Liver (tissue), 9 donors: ENCODE results near the gene RIC3. TPM values are rescaled to one million over a fixed set of nuclear protein-coding genes. Genes with fewer than 3 reads are reported as not detected.

ENCODE experiments used
- DNase-seq: peaks from one replicate; pipeline ENCODE4 v3.0.0-alpha.2; 2017; ENCODE audit warnings: low spot score
- H3K27ac ChIP-seq, 2 donors: one replicate each; pipeline ENCODE4 v1.7.0; 2013; ENCODE audit warnings: inconsistent platforms in 2 of 2, low read length in 2 of 2, control low read depth in 1 of 2, low read depth in 1 of 2, mild to moderate bottlenecking in 1 of 2
- H3K27me3 ChIP-seq, 4 donors: one replicate each; pipeline versions ENCODE4 v1.6.1 to v1.7.0; 2013; ENCODE audit warnings: low read length in 3 of 4, inconsistent platforms in 1 of 4, mild to moderate bottlenecking in 1 of 4, moderate library complexity in 1 of 4; ENCODE audit not compliant: control insufficient read depth in 4 of 4, insufficient read depth in 4 of 4
- H3K36me3 ChIP-seq, 4 donors: one replicate each; pipeline versions ENCODE4 v1.6.1 to v1.7.0; 2013; ENCODE audit warnings: low read length in 3 of 4, mild to moderate bottlenecking in 3 of 4, low read depth in 1 of 4, moderate library complexity in 1 of 4; ENCODE audit not compliant: control insufficient read depth in 4 of 4, insufficient read depth in 3 of 4
- H3K4me1 ChIP-seq, 4 donors: one replicate each; pipeline versions ENCODE4 v1.6.1 to v1.7.0; 2013; ENCODE audit warnings: low read length in 3 of 4, mild to moderate bottlenecking in 3 of 4, moderate library complexity in 1 of 4; ENCODE audit not compliant: control insufficient read depth in 4 of 4, insufficient read depth in 4 of 4
- H3K4me3 ChIP-seq, 3 donors: one replicate each; pipeline versions ENCODE4 v1.6.1 to v1.7.0; 2013; ENCODE audit warnings: low read length in 3 of 3, control low read depth in 1 of 3, low read depth in 1 of 3, mild to moderate bottlenecking in 1 of 3
- H3K9ac ChIP-seq, 2 donors: one replicate each; pipeline ENCODE4 v1.7.0; 2013; ENCODE audit warnings: low read length in 2 of 2, mild to moderate bottlenecking in 2 of 2, moderate library complexity in 2 of 2, control low read depth in 1 of 2, low read depth in 1 of 2
- H3K9me3 ChIP-seq, 4 donors: one replicate each; pipeline versions ENCODE4 v1.6.1 to v1.7.0; 2013; ENCODE audit warnings: low read length in 3 of 4; ENCODE audit not compliant: control insufficient read depth in 4 of 4
- EGR1 ChIP-seq, 2 donors: IDR thresholded peaks; 2 replicates each; pipeline ENCODE4 v1.6.1; 2016 to 2018; ENCODE audit warnings: antibody characterized with exemption in 2 of 2, low read depth in 2 of 2
- FOXA1 ChIP-seq: IDR thresholded peaks from 2 replicates; pipeline ENCODE4 v1.6.1; 2016; ENCODE audit warnings: antibody characterized with exemption
- FOXA2 ChIP-seq: IDR thresholded peaks from 2 replicates; pipeline ENCODE4 v1.6.1; 2016; ENCODE audit warnings: antibody characterized with exemption
- GABPA ChIP-seq, 2 donors: IDR thresholded peaks in 1 of 2; conservative IDR thresholded peaks in 1 of 2; 2 replicates each; pipeline ENCODE4 v1.6.1; 2016; ENCODE audit warnings: antibody characterized with exemption in 2 of 2, mild to moderate bottlenecking in 1 of 2, moderate library complexity in 1 of 2
- HNF4A ChIP-seq, 2 donors: conservative IDR thresholded peaks; 2 replicates each; pipeline ENCODE4 v1.6.1; 2016; ENCODE audit warnings: antibody characterized with exemption in 2 of 2, mild to moderate bottlenecking in 2 of 2
- HNF4G ChIP-seq: IDR thresholded peaks from 2 replicates; pipeline ENCODE4 v1.6.1; 2016; ENCODE audit warnings: antibody characterized with exemption
- JUND ChIP-seq, 2 donors: IDR thresholded peaks; 2 replicates each; pipeline ENCODE4 v1.6.1; 2016; ENCODE audit warnings: antibody characterized with exemption in 2 of 2
- MAX ChIP-seq: IDR thresholded peaks from 2 replicates; pipeline ENCODE4 v1.6.1; 2016; ENCODE audit warnings: antibody characterized with exemption
- RAD21 ChIP-seq, 2 donors: IDR thresholded peaks; 2 replicates each; pipeline ENCODE4 v1.6.1; 2016; ENCODE audit warnings: antibody characterized with exemption in 2 of 2, mild to moderate bottlenecking in 2 of 2
- RXRA ChIP-seq, 2 donors: IDR thresholded peaks; 2 replicates each; pipeline ENCODE4 v1.6.1; 2017 to 2018; ENCODE audit warnings: antibody characterized with exemption in 2 of 2, mild to moderate bottlenecking in 1 of 2
- SP1 ChIP-seq: IDR thresholded peaks from 2 replicates; pipeline ENCODE4 v1.6.1; 2018; ENCODE audit warnings: antibody characterized with exemption, mild to moderate bottlenecking
- TAF1 ChIP-seq: conservative IDR thresholded peaks from 2 replicates; pipeline ENCODE4 v1.6.1; 2016; ENCODE audit warnings: antibody characterized with exemption, mild to moderate bottlenecking
- YY1 ChIP-seq: IDR thresholded peaks from 2 replicates; pipeline ENCODE4 v1.6.1; 2016; ENCODE audit warnings: antibody characterized with exemption, mild to moderate bottlenecking
- WGBS: extraction: QIAGEN DNeasy Blood & Tissue Kit; methylation state at CpG from one replicate; pipeline ENCODE4 v1.1.7; 2013; 5-methylcytosine and 5-hydroxymethylcytosine counted together
- polyA plus RNA-seq, 2 donors: library from polyadenylated mRNA; stranded (reverse) in 1 of 2; unstranded in 1 of 2; fragments of 200-250 nt in 1 of 2; fragments of >200 nt in 1 of 2; fragmentation: Nextera tagmentation in 1 of 2; extraction: Ambion mirVana in 1 of 2; gene quantifications; one replicate each; pipeline versions ENCODE4 v1.2.1 to v1.2.3, GENCODE V29; 2013 to 2015
- total RNA-seq, 2 donors: library from RNA; depleted of rRNA; stranded (reverse); fragments of >200 nt; gene quantifications; one replicate each; pipeline ENCODE4 v1.2.3, GENCODE V29; 2014
- TF ChIP-seq, protein P1 (sequence below): IDR thresholded peaks from 2 replicates; pipeline ENCODE4 v1.6.1; 2016; ENCODE audit warnings: antibody characterized with exemption, mild to moderate bottlenecking
- donor health status: healthy.
- donor health status: healthy.
- donor health status: healthy.
- donor health status: healthy.
- donor health status: healthy.

Gene RIC3
- total and polyA plus RNA-seq, 4 donors: 0.89 to 9.8 (median 4.5) TPM

- no peak for TF ChIP-seq JUND (IDR thresholded peaks at IDR 0.05)
- TF ChIP-seq HNF4A (conservative IDR thresholded peaks at IDR 0.05): no peak
- TF ChIP-seq FOXA1: no peak
- TF ChIP-seq YY1: no peak
- no peak for TF ChIP-seq SP1
- no peak for TF ChIP-seq RXRA (IDR thresholded peaks at IDR 0.05)
- TF ChIP-seq EGR1 (IDR thresholded peaks at IDR 0.05; ENCODE audit: low read depth in 2 of 2): no peak
- no peak for TF ChIP-seq TAF1
Measured at GRCh38 chr11:8061555-8062428, 107.0 kb downstream of the RIC3 start (continued).

- H3K9ac ChIP-seq: no peak overlapping the region
Measured at GRCh38 chr11:8060801-8061554, 107.8 kb downstream of the RIC3 start.

DNA sequence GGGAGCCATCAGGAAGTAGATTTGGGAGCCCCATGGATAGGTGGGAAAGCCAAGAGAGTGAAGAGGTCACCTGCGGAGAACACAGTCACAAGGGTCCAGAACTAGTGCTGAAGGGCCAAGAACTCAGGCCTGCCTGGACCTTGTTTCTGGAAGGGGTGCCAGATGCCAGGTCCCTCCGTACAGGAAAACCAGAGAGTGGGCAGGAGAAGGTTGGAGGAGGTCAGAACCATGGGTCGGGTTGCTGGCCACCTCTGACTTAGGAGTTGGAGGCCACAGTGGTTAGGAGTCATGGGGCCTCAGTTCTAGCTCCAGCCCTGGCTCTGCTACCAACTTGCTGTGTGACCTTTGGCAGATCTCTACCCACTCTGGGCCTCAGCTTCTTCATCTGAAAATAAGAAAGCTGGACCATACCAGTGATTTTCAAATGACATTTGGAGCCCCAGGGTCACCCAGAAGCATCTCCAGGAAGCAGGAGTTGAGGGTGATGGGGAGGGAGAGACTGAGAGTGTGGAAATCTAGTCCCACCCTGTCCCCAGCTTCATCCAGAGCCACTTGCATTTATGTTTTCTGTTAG, 108.6 kb downstream of the RIC3 start:
- peak; percentile 9 for DNase-seq
- Histone ChIP-seq H3K9ac (no peak overlapping the region), H3K9me3 (no peaks in the 10 kb centered on the region), H3K36me3 (no peaks in the 10 kb centered on the region), H3K4me1 (peaks cover 0 to 5% (median 0%) of the 10 kb centered on the region in 4 donors), H3K27ac (no peak overlapping the region), H3K4me3 (no peak overlapping the region), H3K27me3 (no peaks in the 10 kb centered on the region)
- TF ChIP-seq SP1: no peak
- TF ChIP-seq HNF4G: no peak
- TF ChIP-seq HNF4A (conservative IDR thresholded peaks at IDR 0.05): no peak
- no peak for TF ChIP-seq FOXA2
- TF ChIP-seq RAD21 (IDR thresholded peaks at IDR 0.05): no peak
- no peak for TF ChIP-seq FOXA1
- no peak for TF ChIP-seq RXRA (IDR thresholded peaks at IDR 0.05)
- no peak for TF ChIP-seq MAX
- TF ChIP-seq YY1: no peak
- TF ChIP-seq, protein P1, sequence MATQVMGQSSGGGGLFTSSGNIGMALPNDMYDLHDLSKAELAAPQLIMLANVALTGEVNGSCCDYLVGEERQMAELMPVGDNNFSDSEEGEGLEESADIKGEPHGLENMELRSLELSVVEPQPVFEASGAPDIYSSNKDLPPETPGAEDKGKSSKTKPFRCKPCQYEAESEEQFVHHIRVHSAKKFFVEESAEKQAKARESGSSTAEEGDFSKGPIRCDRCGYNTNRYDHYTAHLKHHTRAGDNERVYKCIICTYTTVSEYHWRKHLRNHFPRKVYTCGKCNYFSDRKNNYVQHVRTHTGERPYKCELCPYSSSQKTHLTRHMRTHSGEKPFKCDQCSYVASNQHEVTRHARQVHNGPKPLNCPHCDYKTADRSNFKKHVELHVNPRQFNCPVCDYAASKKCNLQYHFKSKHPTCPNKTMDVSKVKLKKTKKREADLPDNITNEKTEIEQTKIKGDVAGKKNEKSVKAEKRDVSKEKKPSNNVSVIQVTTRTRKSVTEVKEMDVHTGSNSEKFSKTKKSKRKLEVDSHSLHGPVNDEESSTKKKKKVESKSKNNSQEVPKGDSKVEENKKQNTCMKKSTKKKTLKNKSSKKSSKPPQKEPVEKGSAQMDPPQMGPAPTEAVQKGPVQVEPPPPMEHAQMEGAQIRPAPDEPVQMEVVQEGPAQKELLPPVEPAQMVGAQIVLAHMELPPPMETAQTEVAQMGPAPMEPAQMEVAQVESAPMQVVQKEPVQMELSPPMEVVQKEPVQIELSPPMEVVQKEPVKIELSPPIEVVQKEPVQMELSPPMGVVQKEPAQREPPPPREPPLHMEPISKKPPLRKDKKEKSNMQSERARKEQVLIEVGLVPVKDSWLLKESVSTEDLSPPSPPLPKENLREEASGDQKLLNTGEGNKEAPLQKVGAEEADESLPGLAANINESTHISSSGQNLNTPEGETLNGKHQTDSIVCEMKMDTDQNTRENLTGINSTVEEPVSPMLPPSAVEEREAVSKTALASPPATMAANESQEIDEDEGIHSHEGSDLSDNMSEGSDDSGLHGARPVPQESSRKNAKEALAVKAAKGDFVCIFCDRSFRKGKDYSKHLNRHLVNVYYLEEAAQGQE: no peak
- no peak for TF ChIP-seq EGR1 (IDR thresholded peaks at IDR 0.05; ENCODE audit: low read depth in 2 of 2)
- TF ChIP-seq TAF1: no peak
- TF ChIP-seq JUND (IDR thresholded peaks at IDR 0.05): no peak
- no peak for TF ChIP-seq GABPA (IDR thresholded peaks at IDR 0.05 in 1 of 2, conservative IDR thresholded peaks at IDR 0.05 in 1 of 2)
- WGBS: 92% methylated on average over 3 of the region's 3 CpGs

More at GRCh38 chr11:8060801-8061554, 107.8 kb downstream of the RIC3 start:
- H3K4me3 ChIP-seq: no peak overlapping the region
- no peaks in the 10 kb centered on the region for H3K9me3 ChIP-seq
- no peaks in the 10 kb centered on the region for H3K27me3 ChIP-seq
- WGBS: 88% methylated on average over 12 of the region's 12 CpGs
- no peak for DNase-seq
- H3K36me3 ChIP-seq: no peaks in the 10 kb centered on the region
- no peak overlapping the region for H3K27ac ChIP-seq
- no peak for TF ChIP-seq FOXA1
- peaks cover 0 to 5% (median 0%) of the 10 kb centered on the region in 4 donors for H3K4me1 ChIP-seq
